ENCODE data around the gene OR7D4.
"Not testable (repeated sequence)": the region's sequence is repeated elsewhere in the genome, so short reads cannot be mapped to it uniquely, and the experiment has no call there.

Gene OR7D4

GRCh38 chr19:9219489-9219888 lies at the start of gene OR7D4:
Gene OR7D4, minus strand, starts transcription at chr19:9219589. Its CDS starts 4,752 bp downstream, at chr19:9214837.
- DNase-seq (ENCODE audit: low spot score), result no peak

- no peak for DNase-seq (ENCODE audit: low spot score)
Observed at GRCh38 chr19:9251236-9251635, 31.8 kb upstream of the OR7D4 start.

GRCh38 chr19:9250630-9251029 lies 31.2 kb upstream of the OR7D4 start, which contains the start of gene OR7E24:
Gene OR7E24, plus strand, starts transcription at chr19:9250930. Its CDS starts 114 bp downstream, at chr19:9251044.
- DNase-seq (ENCODE audit: low spot score), result no peak

DNA sequence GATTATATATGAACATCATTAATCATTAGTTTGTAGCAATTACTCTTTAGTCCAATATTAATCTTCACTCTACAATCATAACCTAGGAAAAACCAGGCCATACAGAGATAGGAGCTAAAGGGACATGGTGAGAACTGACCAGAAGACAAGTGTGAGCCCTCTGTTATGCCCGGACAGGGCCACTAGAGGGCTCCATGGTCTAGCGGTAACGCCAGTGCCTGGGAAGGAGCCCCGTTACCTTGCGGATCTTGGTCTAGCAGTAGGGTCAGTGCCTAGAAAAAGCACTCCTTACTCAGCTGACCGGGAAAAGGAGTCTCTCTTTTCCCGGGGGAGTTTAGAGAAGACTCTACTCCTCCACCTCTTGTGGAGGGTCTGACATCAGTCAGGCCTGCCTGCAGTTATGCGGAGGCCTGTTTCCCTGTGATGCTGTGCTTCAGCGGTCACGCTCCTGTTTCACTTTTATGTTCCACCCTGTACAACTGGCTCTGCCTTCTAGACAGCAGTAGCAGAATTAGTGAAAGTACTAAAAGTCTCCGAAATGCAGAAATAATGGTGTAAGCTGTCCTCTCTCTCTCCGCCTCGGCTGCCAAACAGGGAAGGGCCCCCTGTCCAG lies 13.8 kb downstream of the OR7D4 start:
- DNase-seq (ENCODE audit: low spot score), result peak; percentile 63

DNA sequence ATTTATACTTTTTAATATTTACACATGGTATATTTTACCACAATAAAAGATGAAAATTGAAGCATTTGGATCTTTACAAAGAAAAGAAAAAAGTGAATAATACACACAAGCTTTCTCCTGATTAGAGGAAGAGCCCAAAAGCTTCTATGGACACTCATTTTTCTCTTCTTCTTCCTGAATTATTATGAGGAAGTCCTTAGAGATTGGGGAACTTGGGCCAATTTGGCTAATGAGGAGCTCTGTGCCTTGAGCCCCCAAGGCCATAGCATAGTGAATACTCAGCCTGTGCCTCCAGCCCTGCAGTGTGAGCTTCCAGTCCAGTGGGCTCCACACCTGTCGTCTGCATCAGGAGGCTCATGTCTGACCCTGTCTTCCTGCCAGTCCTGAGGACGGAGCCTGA lies 21.3 kb downstream of the OR7D4 start:
- not testable (repeated sequence) for DNase-seq (ENCODE audit: low spot score)

DNA sequence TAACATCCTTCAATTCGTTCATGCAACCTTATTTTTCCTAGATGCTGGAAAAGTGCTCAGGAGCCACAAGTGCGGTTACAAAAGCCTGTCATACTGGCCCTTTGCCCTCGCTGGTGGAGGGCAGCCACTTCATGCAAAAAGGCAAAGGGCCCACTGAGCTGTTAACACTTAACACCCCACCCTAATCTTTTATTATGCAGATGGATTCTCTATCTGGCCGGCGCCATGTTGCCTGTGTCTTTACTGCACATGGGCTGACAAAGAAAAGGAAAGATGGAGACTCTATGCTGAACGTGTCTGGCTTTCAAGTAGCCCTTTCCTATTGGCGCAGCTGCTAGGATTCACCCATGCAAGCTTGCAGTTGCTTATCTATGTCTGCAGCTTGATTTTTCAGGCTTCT lies 29.9 kb downstream of the OR7D4 start:
- no peak for DNase-seq (ENCODE audit: low spot score)

DNA sequence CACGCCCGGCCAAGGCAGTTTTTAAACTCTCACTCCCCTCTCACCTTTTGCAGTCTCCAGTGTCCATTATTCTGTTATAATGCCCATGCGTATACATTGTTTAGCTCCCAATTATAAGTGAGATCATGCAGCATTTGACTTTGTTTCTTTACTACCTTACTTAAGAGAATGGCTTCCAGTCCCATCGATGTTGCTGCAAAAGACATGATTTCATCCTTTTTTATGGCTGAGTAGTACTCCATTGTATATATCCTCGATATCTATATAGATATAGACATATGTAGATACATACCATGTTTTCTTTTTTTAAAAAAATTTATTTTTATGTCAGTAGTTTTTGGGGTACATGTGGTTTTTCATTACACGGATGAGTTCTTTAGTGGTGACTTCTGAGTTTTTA lies 32.2 kb downstream of the OR7D4 start:
- DNase-seq (ENCODE audit: low spot score), result no peak

DNA sequence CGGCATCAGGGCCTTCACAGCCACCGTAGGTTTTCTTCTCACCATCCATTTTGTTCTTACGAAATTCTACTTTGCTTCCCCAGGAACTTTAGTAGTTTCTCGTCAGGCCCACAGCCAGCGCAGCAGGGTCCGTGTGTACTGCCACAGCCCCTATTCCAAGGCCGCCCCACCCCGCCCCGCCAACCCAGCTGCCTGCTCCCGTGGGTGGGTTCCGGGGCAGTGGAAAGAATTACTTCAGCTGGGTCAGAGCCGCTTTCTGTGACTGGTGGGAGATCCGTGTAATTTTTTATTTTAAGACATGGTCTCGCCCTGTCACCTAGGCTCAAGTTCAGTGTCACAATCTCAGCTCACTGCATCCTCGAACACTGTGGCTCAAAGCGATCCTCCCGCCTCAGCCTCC lies 36.4 kb downstream of the OR7D4 start:
- no peak for DNase-seq (ENCODE audit: low spot score)

- no peak for DNase-seq (ENCODE audit: low spot score)
Observed at GRCh38 chr19:9178901-9179300, 40.5 kb downstream of the OR7D4 start, which contains the start of gene OR7D2. Gene OR7D2, plus strand, starts transcription at chr19:9178979. Its CDS starts 6,803 bp downstream, at chr19:9185782.

DNA sequence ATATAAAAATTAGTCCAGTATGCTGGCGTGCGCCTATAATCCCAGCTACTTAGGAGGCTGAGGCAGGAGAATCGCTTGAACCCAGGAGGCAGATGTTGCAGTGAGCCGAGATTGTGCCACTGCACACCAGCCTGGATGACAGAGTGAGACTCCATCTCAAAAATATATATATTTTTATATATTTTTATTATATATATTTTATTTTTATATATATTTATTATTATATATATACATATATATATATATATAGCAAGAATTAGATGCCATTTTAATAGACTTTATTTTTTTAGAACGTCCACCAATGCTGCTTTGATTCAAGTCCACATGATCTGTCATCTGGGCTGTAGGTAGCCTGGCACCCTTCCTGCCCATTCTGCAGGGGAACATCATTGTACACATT lies 44.1 kb downstream of the OR7D4 start:
- no peak for DNase-seq (ENCODE audit: low spot score)

DNA sequence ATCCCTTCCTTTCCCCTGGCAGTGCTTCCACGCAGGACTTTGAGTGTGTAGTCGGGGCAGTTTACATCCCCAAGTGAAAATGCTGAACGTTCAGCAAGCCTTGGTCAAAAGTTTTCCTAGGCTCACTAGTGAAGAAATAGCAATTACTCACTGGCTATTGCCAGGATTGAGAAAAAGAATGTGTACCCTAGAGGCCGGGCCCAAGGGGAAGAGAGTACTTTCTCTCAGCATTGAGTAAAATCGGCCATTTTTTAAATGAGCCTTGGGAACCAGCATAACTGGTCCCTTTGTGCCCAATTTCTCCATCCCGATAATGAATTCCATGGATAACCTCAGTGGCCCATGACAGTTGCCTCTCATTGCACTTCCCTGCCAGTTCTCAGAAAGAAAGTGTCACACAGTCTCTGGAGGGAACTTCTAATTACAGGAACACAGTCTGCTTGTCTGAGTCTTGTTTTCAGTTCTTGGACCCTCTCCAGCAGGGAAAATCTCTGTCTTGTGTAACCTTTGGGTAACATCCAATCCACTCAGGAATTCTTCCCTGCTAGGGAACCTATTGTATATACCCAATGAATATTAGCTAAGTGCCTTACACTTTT lies 47.9 kb downstream of the OR7D4 start:
- no peak for DNase-seq (ENCODE audit: low spot score)

DNA sequence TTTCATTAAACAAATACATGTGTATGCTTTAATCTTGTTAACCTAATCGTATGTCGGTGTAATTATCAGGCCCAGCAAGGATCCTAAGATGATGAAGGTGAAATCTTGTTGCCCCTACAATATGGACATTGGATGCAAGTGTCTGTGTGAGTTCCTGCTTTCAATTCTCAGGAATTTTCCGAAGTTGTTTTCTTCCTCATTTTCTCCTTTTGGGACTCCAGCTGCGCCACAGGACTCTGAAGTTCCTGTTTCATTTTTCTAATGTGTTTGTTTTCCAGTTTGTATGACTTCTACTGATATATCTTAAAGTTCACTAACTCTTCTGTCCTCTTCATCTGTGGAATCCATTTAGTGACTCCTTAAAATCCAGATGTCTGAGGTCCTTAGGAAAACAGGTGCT lies 52.5 kb downstream of the OR7D4 start:
- DNase-seq (ENCODE audit: low spot score), result no peak

DNA sequence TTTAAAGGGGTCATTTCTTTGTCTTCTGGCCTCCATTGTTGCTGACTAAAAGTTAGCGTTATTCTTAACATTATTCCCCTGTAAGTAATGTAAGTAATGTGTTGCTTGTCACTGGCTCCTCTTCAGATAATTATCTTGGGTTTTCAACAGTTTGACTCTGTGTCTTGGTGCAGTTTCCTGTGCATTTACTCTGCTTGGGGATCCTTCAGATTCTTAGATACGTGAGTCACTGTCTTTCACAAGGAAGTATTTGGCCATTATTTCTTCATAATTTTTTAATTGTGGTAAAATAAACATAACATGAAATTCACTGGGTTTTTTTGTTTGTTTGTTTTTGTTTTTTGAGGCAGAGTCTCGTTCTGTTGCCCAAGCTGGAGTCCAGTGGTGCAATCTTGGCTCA lies 54.1 kb downstream of the OR7D4 start:
- no peak for DNase-seq (ENCODE audit: low spot score)

GRCh38 chr19:9161427-9161826 lies 58.0 kb downstream of the OR7D4 start:
- DNase-seq (ENCODE audit: low spot score), result no peak

All from iPS-NIHi11 (cell line).